ENCODE data around the gene ARL14. TPM values are rescaled to one million over a fixed set of nuclear protein-coding genes. Genes with fewer than 3 reads are reported as not detected.

The ARL14 gene
- not detected for total RNA-seq

DNA sequence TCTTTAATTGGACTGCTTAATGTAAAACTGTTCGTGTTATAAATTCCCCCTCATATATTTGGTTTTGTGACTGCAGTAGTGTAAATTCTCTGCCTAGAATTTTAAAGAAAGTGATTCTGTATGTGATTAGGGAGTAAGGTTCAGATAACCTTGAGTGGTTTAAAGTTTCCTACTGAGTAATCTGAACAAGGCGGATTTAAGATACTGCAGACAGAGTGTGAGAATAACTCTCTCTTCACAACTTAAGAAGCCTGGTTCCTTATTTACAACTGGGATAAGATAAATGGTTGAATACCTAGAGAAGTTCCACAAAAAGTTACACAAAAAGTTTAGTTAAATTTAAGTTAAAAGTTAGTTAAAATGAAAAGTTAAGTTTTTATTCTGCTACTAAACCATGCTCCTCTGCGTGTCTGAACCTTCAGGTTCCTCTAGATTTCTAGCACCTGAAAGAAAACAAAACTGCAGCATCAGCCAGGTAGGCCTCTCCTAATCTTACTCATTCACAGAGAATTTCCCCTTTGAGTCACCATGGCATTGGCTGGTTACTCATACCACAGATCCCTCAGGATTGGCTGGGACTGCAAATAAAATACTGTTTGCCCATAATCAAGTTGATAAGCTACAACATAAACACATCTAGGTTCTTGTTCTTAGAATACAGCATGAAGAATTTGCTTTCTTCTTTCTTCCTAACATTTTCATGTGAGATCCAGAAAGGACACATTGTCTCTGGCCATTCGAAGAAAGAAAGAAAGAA is at the start of gene ARL14:
Gene ARL14, plus strand, starts transcription at position 614 of the 757 bp plus-strand sequence. CDS start 187 bp downstream, outside the sequence.
- Histone ChIP-seq H3K4me1 (peaks cover 0 to 15% of the 10 kb centered on the region in 2 donors), H3K27ac (peak within 1 kb of the TSS in 1 of 3 donors; percentile 4), H3K36me3 (no peaks in the 10 kb centered on the region), H3K9me3 (no peaks in the 10 kb centered on the region), H3K4me3 (replicated peaks in 1 of 3) (no peak within 1 kb of the TSS), H3K27me3 (no peaks in the 10 kb centered on the region)
- intact Hi-C loops (cut with DNase I), result no loop called here
- TF ChIP-seq POLR2A (IDR thresholded peaks at IDR 0.05), result no peak
- TF ChIP-seq, protein P1, sequence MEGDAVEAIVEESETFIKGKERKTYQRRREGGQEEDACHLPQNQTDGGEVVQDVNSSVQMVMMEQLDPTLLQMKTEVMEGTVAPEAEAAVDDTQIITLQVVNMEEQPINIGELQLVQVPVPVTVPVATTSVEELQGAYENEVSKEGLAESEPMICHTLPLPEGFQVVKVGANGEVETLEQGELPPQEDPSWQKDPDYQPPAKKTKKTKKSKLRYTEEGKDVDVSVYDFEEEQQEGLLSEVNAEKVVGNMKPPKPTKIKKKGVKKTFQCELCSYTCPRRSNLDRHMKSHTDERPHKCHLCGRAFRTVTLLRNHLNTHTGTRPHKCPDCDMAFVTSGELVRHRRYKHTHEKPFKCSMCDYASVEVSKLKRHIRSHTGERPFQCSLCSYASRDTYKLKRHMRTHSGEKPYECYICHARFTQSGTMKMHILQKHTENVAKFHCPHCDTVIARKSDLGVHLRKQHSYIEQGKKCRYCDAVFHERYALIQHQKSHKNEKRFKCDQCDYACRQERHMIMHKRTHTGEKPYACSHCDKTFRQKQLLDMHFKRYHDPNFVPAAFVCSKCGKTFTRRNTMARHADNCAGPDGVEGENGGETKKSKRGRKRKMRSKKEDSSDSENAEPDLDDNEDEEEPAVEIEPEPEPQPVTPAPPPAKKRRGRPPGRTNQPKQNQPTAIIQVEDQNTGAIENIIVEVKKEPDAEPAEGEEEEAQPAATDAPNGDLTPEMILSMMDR (IDR thresholded peaks at IDR 0.05), result no peak
- DNase-seq, result peak; percentile 17 to 40
- 75% methylated on average over 4 of the region's 4 CpGs for WGBS, 2 donors

DNA sequence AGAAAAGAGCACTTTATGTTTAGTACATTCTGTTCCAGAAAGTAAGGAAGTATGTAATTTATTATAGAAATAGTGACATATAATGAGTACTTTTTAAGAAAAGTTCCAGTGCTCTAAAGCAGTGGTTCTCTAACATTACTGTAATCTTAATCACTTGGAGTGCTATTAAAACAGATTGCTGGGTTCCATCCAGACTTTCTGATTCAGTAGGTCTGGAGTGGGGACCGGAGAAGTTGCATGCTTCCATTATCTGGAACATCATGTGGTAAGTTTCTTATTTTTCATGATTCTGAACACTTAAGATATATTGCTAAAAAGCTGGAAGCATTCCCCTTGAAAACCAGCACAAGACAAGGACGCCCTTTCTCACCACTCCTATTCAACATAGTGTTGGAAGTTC is 47.5 kb upstream of the ARL14 start:
- Histone ChIP-seq H3K4me3 (replicated peaks in 1 of 3) (no peak overlapping the region), H3K27ac (peak overlapping the region in 1 of 3 donors; percentile 53), H3K9me3 (no peaks in the 10 kb centered on the region), H3K36me3 (no peaks in the 10 kb centered on the region), H3K4me1 (peaks cover 6 to 9% of the 10 kb centered on the region in 2 donors), H3K27me3 (no peaks in the 10 kb centered on the region)
- WGBS, 2 donors, result 40 to 44% methylated on average over 2 of the region's 2 CpGs
- intact Hi-C loops (cut with DNase I), result no loop called here
- DNase-seq, result peak; percentile 6 to 24
- TF ChIP-seq, protein P1 (IDR thresholded peaks at IDR 0.05), result no peak
- TF ChIP-seq POLR2A (IDR thresholded peaks at IDR 0.05), result no peak

DNA sequence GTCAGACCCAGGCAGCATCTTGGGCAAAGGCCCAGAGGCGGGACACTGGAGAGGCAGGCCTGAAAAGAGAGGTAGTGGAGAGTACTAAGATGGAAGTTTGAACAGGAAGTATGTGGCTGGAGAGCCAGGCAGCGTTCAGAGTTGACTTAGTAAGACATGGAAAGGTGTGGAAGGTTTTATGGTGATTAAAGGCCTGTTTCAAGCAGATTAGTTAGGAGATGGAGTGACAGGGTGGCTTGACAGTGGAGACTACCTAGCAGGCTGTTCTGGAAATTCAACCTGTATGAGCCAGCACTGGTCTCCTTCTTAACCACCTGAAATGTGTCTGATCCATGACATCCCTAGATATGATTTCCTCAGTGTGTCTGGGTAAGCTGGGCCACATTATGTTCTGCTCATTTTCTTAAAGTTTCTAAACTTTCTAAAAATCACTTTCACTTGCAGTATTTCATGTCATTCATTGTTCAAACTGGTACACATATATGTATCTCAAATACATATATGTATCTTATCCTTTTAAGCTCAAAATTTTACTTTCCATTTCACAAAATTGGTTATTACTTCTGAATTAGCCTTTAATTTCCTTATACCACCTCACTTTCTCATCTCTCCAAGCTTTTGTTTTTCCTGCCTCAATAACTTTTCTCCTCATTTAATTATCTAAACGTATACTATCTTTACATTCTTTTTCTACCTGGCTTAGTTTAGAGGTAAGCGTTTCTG is 43.4 kb upstream of the ARL14 start:
- Histone ChIP-seq H3K9me3 (no peaks in the 10 kb centered on the region), H3K27ac (no peak overlapping the region), H3K4me3 (replicated peaks in 1 of 3) (no peak overlapping the region), H3K4me1 (peaks cover 6 to 9% of the 10 kb centered on the region in 2 donors), H3K36me3 (no peaks in the 10 kb centered on the region), H3K27me3 (no peaks in the 10 kb centered on the region)
- no peak for DNase-seq
- no peak for TF ChIP-seq POLR2A (IDR thresholded peaks at IDR 0.05)
- TF ChIP-seq, protein P1 (IDR thresholded peaks at IDR 0.05), result no peak
- 68 to 83% methylated on average over 4 of the region's 4 CpGs for WGBS, 2 donors
- intact Hi-C loops (cut with DNase I), result no loop called here

DNA sequence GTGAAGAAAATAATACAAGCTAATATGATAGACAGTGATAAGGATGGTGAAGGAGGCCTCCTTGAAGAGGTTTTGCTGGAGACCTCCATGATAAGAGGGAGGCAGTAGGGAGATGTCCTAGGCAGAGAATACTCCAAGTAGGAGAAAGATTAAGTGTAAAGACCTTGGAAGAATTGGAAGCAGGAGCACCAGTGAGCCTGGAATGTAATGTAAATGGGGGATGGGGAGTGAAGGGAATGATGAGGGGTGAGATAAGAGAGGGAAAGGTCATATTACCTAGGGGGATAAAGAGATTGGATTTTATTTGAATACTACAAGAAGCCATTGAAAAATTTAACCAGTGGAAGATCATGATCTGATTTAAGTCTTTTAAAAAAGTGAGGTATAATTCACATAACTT is 41.7 kb upstream of the ARL14 start:
- intact Hi-C loops (cut with DNase I), result no loop called here
- TF ChIP-seq POLR2A (IDR thresholded peaks at IDR 0.05), result no peak
- TF ChIP-seq, protein P1 (IDR thresholded peaks at IDR 0.05), result no peak
- H3K4me3 ChIP-seq (replicated peaks in 1 of 3), result no peak overlapping the region
- no peaks in the 10 kb centered on the region for H3K27me3 ChIP-seq
- no peak for DNase-seq
- no peak overlapping the region for H3K27ac ChIP-seq
- no peaks in the 10 kb centered on the region for H3K36me3 ChIP-seq
- H3K4me1 ChIP-seq, result no peaks in the 10 kb centered on the region
- no peaks in the 10 kb centered on the region for H3K9me3 ChIP-seq

DNA sequence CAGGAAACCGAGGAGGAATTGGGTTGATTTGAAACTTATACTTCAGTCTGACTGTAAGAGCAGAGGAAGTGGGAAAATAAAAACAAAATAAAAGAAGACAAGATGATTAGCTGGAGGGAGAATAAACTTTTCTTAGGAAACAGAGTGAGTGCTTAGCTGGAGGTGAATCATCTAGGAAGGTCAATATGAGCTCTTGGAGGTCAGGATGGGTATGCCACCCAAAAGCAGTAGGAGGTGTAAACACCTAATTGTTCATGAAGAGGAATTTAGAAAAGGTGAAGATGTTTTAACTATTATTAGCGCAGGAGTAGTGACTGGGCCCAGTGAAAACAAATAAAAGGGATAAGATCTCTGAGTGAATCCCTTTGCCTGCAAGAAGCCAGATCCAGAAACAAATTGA is 39.9 kb upstream of the ARL14 start:
- TF ChIP-seq, protein P1 (IDR thresholded peaks at IDR 0.05), result no peak
- no peak for TF ChIP-seq POLR2A (IDR thresholded peaks at IDR 0.05)
- intact Hi-C loops (cut with DNase I), result no loop called here
- Histone ChIP-seq H3K27me3 (no peaks in the 10 kb centered on the region), H3K4me1 (peaks cover 0 to 3% of the 10 kb centered on the region in 2 donors), H3K9me3 (no peaks in the 10 kb centered on the region), H3K27ac (no peak overlapping the region), H3K4me3 (replicated peaks in 1 of 3) (no peak overlapping the region), H3K36me3 (no peaks in the 10 kb centered on the region)
- WGBS, 2 donors, result 80 to 84% methylated on average over 2 of the region's 2 CpGs
- no peak for DNase-seq

Measured in thyroid gland (tissue), 4 donors.